HEK293T (cell line): Measurements from ENCODE around the gene MICALL2.

Source experiments
- CTCF ChIA-PET: fragments of 350-600 bp; formaldehyde crosslinking; extraction: SDS; loops from one replicate; lab custom pipeline; 2021; ENCODE audit warnings: antibody characterized with exemption, inconsistent platforms; lab: Yijun Ruan, JAX
- POLR2A ChIA-PET: fragments of 350-600 bp; formaldehyde crosslinking; extraction: SDS; loops from one replicate; lab custom pipeline; 2020; ENCODE audit warnings: antibody characterized with exemption, inconsistent platforms; lab: Yijun Ruan, JAX
- DNase-seq: peaks from one replicate; pipeline ENCODE4 v3.0.0; 2012; ENCODE audit warnings: mixed read lengths; ENCODE audit errors: extremely low spot score
- ARNT ChIP-seq: fragments of 450-650 bp; IDR thresholded peaks from 2 replicates; pipeline ENCODE4 v1.6.1; 2017; ENCODE audit warnings: mild to moderate bottlenecking
- BHLHE40 ChIP-seq: fragments of 450-650 bp; IDR thresholded peaks from 2 replicates; pipeline ENCODE4 v1.6.1; 2016; ENCODE audit warnings: mild to moderate bottlenecking, moderate library complexity, borderline replicate concordance
- CTBP1 ChIP-seq: fragments of 450-650 bp; IDR thresholded peaks from 2 replicates; pipeline ENCODE4 v1.6.1; 2016; ENCODE audit warnings: borderline replicate concordance
- ELF4 ChIP-seq: fragments of 450-650 bp; IDR thresholded peaks from 2 replicates; pipeline ENCODE4 v1.6.1; 2017; ENCODE audit warnings: antibody characterized with exemption
- FOXA1 ChIP-seq: fragments of 450-650 bp; IDR thresholded peaks from 2 replicates; pipeline ENCODE4 v1.6.1; 2016; ENCODE audit warnings: mild to moderate bottlenecking
- FOXK2 ChIP-seq: fragments of 450-650 bp; IDR thresholded peaks from 2 replicates; pipeline ENCODE4 v1.6.1; 2016; ENCODE audit warnings: mild to moderate bottlenecking
- FOXM1 ChIP-seq: fragments of 450-650 bp; IDR thresholded peaks from 2 replicates; pipeline ENCODE4 v1.6.1; 2017; ENCODE audit warnings: mild to moderate bottlenecking, borderline replicate concordance
- HDGF ChIP-seq: fragments of 450-650 bp; IDR thresholded peaks from 2 replicates; pipeline ENCODE4 v1.6.1; 2017; ENCODE audit warnings: antibody characterized with exemption, borderline replicate concordance
- L3MBTL2 ChIP-seq: fragments of 450-650 bp; conservative IDR thresholded peaks from 2 replicates; pipeline ENCODE4 v1.6.1; 2016; ENCODE audit warnings: mild to moderate bottlenecking
- LEF1 ChIP-seq: fragments of 450-650 bp; IDR thresholded peaks from 2 replicates; pipeline ENCODE4 v1.6.1; 2017; ENCODE audit warnings: mild to moderate bottlenecking, borderline replicate concordance
- NFRKB ChIP-seq: fragments of 450-650 bp; IDR thresholded peaks from 2 replicates; pipeline ENCODE4 v1.6.1; 2016; ENCODE audit warnings: mild to moderate bottlenecking, moderate library complexity
- SP1 ChIP-seq: fragments of 450-650 bp; IDR thresholded peaks from 2 replicates; pipeline ENCODE4 v1.6.1; 2017
- SUZ12 ChIP-seq: fragments of 450-650 bp; IDR thresholded peaks from 2 replicates; pipeline ENCODE4 v1.6.1; 2016; ENCODE audit warnings: mild to moderate bottlenecking
- TARDBP ChIP-seq: fragments of 450-650 bp; IDR thresholded peaks from 2 replicates; pipeline ENCODE4 v1.6.1; 2016
- ZNF384 ChIP-seq: fragments of 450-650 bp; IDR thresholded peaks from 2 replicates; pipeline ENCODE4 v1.6.1; 2016
- TF ChIP-seq, protein P1 (sequence below): fragments of 450-650 bp; IDR thresholded peaks from 2 replicates; pipeline ENCODE4 v1.6.1; 2016

The MICALL2 gene

DNA sequence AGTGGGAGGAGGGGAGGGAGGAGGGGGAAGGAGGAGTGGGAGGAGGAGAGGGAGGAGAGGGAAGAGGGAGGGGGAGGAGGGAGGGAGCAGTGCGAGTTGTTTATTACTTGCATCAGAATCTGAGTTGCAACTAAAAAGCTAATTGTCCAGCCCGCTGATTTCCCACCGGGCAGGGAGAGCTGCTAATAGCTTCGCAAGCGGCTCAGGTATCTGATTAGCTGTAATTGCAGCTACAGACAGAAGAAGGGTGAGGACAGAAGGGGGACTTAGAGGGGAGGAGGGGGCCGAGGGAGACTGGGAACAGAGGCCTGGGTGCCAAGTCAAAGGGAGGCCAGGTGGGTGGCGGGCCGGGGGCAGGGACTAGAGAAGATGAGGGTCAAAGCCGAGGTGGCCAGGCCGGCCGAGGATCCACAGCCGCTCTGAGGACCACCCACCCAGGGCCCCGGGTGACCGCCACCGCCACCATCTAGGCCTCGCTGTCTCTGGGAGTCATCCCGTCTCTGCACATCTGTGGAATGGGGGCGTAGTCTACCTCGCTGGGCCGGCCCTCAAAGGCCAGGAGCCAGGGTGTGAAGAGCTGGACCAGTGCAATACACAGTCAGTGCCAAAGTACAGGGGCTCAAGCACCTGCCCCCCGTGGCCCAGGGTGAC, 54.2 kb downstream of the MICALL2 start:
- no peak for TF ChIP-seq ZNF384
- TF ChIP-seq L3MBTL2: no peak
- no peak for TF ChIP-seq ELF4
- no peak for TF ChIP-seq ARNT
- TF ChIP-seq LEF1: no peak
- no peak for TF ChIP-seq SUZ12
- ChIA-PET CTCF (no interaction called here), POLR2A (no interaction called here)
- DNase-seq: no peak

DNA sequence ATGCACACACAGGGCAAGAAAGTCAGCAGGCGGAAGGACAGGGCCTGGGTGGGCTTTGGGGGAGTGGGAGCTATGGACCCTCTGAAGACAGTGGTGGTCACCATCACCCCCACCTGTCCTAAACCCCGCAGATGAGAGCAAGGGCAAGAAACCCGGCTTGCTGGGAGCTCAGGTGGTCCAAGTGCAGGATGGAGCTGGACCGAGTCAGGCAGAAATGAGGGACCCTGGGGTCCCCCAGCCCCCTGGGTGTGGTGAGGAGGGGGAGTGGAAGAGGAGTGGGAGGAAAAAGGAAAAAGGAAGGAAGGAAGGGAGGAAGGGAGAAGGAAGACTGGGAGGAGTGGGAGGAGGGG, 54.8 kb downstream of the MICALL2 start:
- no peak for DNase-seq
- no peak for TF ChIP-seq CTBP1
- no peak for TF ChIP-seq ZNF384
- no peak for TF ChIP-seq SUZ12
- no peak for TF ChIP-seq BHLHE40
- TF ChIP-seq LEF1: no peak
- TF ChIP-seq, protein P1, sequence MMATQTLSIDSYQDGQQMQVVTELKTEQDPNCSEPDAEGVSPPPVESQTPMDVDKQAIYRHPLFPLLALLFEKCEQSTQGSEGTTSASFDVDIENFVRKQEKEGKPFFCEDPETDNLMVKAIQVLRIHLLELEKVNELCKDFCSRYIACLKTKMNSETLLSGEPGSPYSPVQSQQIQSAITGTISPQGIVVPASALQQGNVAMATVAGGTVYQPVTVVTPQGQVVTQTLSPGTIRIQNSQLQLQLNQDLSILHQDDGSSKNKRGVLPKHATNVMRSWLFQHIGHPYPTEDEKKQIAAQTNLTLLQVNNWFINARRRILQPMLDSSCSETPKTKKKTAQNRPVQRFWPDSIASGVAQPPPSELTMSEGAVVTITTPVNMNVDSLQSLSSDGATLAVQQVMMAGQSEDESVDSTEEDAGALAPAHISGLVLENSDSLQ: no peak
- no peak for TF ChIP-seq HDGF
- no peak for TF ChIP-seq ELF4
- no peak for TF ChIP-seq FOXA1
- CTCF ChIA-PET: interaction anchor here (1.5 kb wide), 1 partner anchor 9 kb away, joined by 5 read pairs; no protein-coding TSS in a partner anchor
- POLR2A ChIA-PET: no interaction called here

GRCh38 chr7:1403638-1404459, 55.4 kb downstream of the MICALL2 start:
- TF ChIP-seq, protein P1: no peak
- TF ChIP-seq ZNF384 (no peak), FOXK2 (no peak), ARNT (no peak), ELF4 (no peak), BHLHE40 (no peak), CTBP1 (no peak), SUZ12 (no peak), TARDBP (no peak), L3MBTL2 (no peak; the same call in 1 of the 2 replicates), LEF1 (no peak), FOXA1 (no peak), HDGF (no peak), FOXM1 (no peak), NFRKB (no peak), SP1 (no peak)
- peak; percentile 38 for DNase-seq
- CTCF ChIA-PET: interaction anchor here (1.4 to 1.5 kb wide), 2 partner anchors 9 to 35 kb away, joined by 5 read pairs; no protein-coding TSS in a partner anchor
- POLR2A ChIA-PET: no interaction called here

- ChIA-PET CTCF (interaction anchor here (1.4 to 1.5 kb wide), 2 partner anchors 10 to 34 kb away, joined by 5 read pairs; no protein-coding TSS in a partner anchor), POLR2A (no interaction called here)
- no peak for DNase-seq
- TF ChIP-seq ELF4 (no peak), HDGF (no peak), ZNF384 (no peak), SUZ12 (no peak), LEF1 (no peak), L3MBTL2 (no peak), SP1 (no peak), ARNT (no peak), BHLHE40 (no peak), FOXK2 (no peak), NFRKB (no peak)
Measured at GRCh38 chr7:1402791-1403637, 56.3 kb downstream of the MICALL2 start.

- CTCF ChIA-PET: interaction anchor here (0.5 to 0.6 kb wide), 2 partner anchors 15 to 154 kb away, joined by 5 read pairs; no protein-coding TSS in a partner anchor
- no peak for DNase-seq
- no peak for TF ChIP-seq SP1
- TF ChIP-seq L3MBTL2: no peak
- TF ChIP-seq HDGF: no peak
- TF ChIP-seq, protein P1: no peak
- TF ChIP-seq ZNF384: no peak
- TF ChIP-seq SUZ12: no peak
- no peak for TF ChIP-seq NFRKB
- POLR2A ChIA-PET: no interaction called here
Measured at GRCh38 chr7:1402110-1402790, 57.0 kb downstream of the MICALL2 start.
